DOHH2 (cell line): Measurements from ENCODE around the gene ADGRF3.
"Not testable (repeated sequence)": the region's sequence is repeated elsewhere in the genome, so short reads cannot be mapped to it uniquely, and the experiment has no call there.

Source experiments
- H3F3A ChIP-seq: fragments of 200-600 bp; sonication (generic), shearing (Covaris generic); 2 replicates; pipeline ENCODE4 v1.6.0; 2016; ENCODE audit warnings: antibody characterized with exemption, mild to moderate bottlenecking; ENCODE audit not compliant: control insufficient read depth, insufficient read depth
- H3K27ac ChIP-seq: fragments of 200-600 bp; sonication (generic); 2 replicates; pipeline ENCODE4 v1.5.1; 2014; ENCODE audit warnings: low read depth, mild to moderate bottlenecking, low read length, moderate library complexity
- H3K27me3 ChIP-seq: fragments of 200-600 bp; sonication (generic); 2 replicates; pipeline ENCODE4 v1.6.1; 2014; ENCODE audit warnings: mild to moderate bottlenecking, low read length, mixed read lengths; ENCODE audit not compliant: control insufficient read depth
- H3K36me3 ChIP-seq: fragments of 200-600 bp; sonication (generic); 2 replicates; pipeline ENCODE4 v1.6.1; 2014; ENCODE audit warnings: mild to moderate bottlenecking, low read length, moderate library complexity, mixed read lengths; ENCODE audit not compliant: control insufficient read depth
- H3K4me1 ChIP-seq: fragments of 200-600 bp; sonication (generic); 2 replicates; pipeline ENCODE4 v1.6.1; 2014; ENCODE audit warnings: mild to moderate bottlenecking, low read length, mixed read lengths; ENCODE audit not compliant: control insufficient read depth
- H3K4me2 ChIP-seq: fragments of 200-600 bp; sonication (generic); 2 replicates; pipeline ENCODE4 v1.6.0; 2014; ENCODE audit warnings: mild to moderate bottlenecking, low read length, moderate library complexity
- H3K4me3 ChIP-seq: fragments of 200-600 bp; sonication (generic); 2 replicates; pipeline ENCODE4 v1.5.1; 2014; ENCODE audit warnings: mild to moderate bottlenecking, low read length, mixed read lengths
- H3K79me2 ChIP-seq: fragments of 200-600 bp; sonication (generic); 2 replicates; pipeline ENCODE4 v1.6.1; 2014; ENCODE audit warnings: mild to moderate bottlenecking, low read length, mixed read lengths; ENCODE audit not compliant: control insufficient read depth
- H3K9me2 ChIP-seq: fragments of 200-600 bp; sonication (generic); replicated peaks from 2 replicates; pipeline ENCODE4 v1.6.1; 2014; ENCODE audit warnings: mild to moderate bottlenecking, low read length, mixed read lengths; ENCODE audit not compliant: control insufficient read depth
- H3K9me3 ChIP-seq: fragments of 200-600 bp; sonication (generic); 2 replicates; pipeline ENCODE4 v1.6.1; 2014; ENCODE audit warnings: antibody characterized with exemption, low read length, mixed read lengths; ENCODE audit not compliant: control insufficient read depth, insufficient read depth
- H4K20me1 ChIP-seq: fragments of 200-600 bp; sonication (generic); 2 replicates; pipeline ENCODE4 v1.6.0; 2014; ENCODE audit warnings: low read depth, mild to moderate bottlenecking, antibody characterized with exemption, low read length, moderate library complexity; ENCODE audit not compliant: control insufficient read depth, insufficient read depth
- CTCF ChIP-seq: fragments of 200-600 bp; sonication (generic); IDR thresholded peaks from one replicate; pipeline ENCODE4 v1.5.1; 2014; ENCODE audit warnings: antibody characterized with exemption, mild to moderate bottlenecking, low read depth, low read length; ENCODE audit not compliant: poor library complexity, severe bottlenecking
- EZH2phosphoT487 ChIP-seq: fragments of 200-600 bp; sonication (generic); IDR thresholded peaks from 2 replicates; pipeline ENCODE4 v1.6.1; 2017; ENCODE audit warnings: borderline replicate concordance, mild to moderate bottlenecking, antibody characterized with exemption, low read length, moderate library complexity, mixed read lengths

ADGRF3 gene

GRCh38 chr2:26382564-26382963, 36.0 kb upstream of the ADGRF3 start:
- no peak overlapping the region for H3K27ac ChIP-seq

GRCh38 chr2:26380281-26380680, 33.7 kb upstream of the ADGRF3 start:
- H3K27me3 ChIP-seq: no peaks in the 10 kb centered on the region
- H3K9me3 ChIP-seq: no peaks in the 10 kb centered on the region
- H3K4me3 ChIP-seq: no peak overlapping the region
- peaks cover 65% of the 10 kb centered on the region for H3K36me3 ChIP-seq
- H3F3A ChIP-seq: peaks cover 4% of the 10 kb centered on the region; the same call in 1 of the 2 replicates
- H3K9me2 ChIP-seq: no peaks in the 10 kb centered on the region
- peaks cover 2% of the 10 kb centered on the region; the same call in 1 of the 2 replicates for H3K4me1 ChIP-seq
- TF ChIP-seq EZH2phosphoT487: no peak
- no peak for TF ChIP-seq CTCF
- no peak overlapping the region for H3K4me2 ChIP-seq
- H3K79me2 ChIP-seq: no peaks in the 10 kb centered on the region
- H3K27ac ChIP-seq: no peak overlapping the region
- H4K20me1 ChIP-seq: no peaks in the 10 kb centered on the region

More at GRCh38 chr2:26382564-26382963, 36.0 kb upstream of the ADGRF3 start:
- Histone ChIP-seq H3K27me3 (no peaks in the 10 kb centered on the region), H3K4me3 (no peak overlapping the region), H3K9me2 (no peaks in the 10 kb centered on the region), H3K4me2 (no peak overlapping the region), H3K9me3 (no peaks in the 10 kb centered on the region), H3F3A (peaks cover 4% of the 10 kb centered on the region; the same call in 1 of the 2 replicates), H3K79me2 (no peaks in the 10 kb centered on the region), H4K20me1 (no peaks in the 10 kb centered on the region), H3K36me3 (peaks cover 70% of the 10 kb centered on the region), H3K4me1 (no peaks in the 10 kb centered on the region)
- no peak for TF ChIP-seq EZH2phosphoT487
- TF ChIP-seq CTCF: no peak

- H3F3A ChIP-seq: no peaks in the 10 kb centered on the region
- no peaks in the 10 kb centered on the region for H3K9me3 ChIP-seq
- H3K27me3 ChIP-seq: no peaks in the 10 kb centered on the region
- H4K20me1 ChIP-seq: no peaks in the 10 kb centered on the region
- H3K79me2 ChIP-seq: 0 out of 2 replicates have a peak, but pooled peaks cover 3% of the 10 kb centered on the region
- no peak overlapping the region for H3K27ac ChIP-seq
- H3K4me1 ChIP-seq: peaks cover 9% of the 10 kb centered on the region
- H3K9me2 ChIP-seq: no peaks in the 10 kb centered on the region
- H3K4me2 ChIP-seq: no peak overlapping the region
- no peak overlapping the region for H3K4me3 ChIP-seq
- peaks cover 73% of the 10 kb centered on the region for H3K36me3 ChIP-seq
- no peak for TF ChIP-seq EZH2phosphoT487
- TF ChIP-seq CTCF: no peak
Measured at GRCh38 chr2:26376799-26377198, 30.2 kb upstream of the ADGRF3 start.

GRCh38 chr2:26370909-26371308, 24.3 kb upstream of the ADGRF3 start:
- H3K4me3 ChIP-seq, H3K79me2 ChIP-seq, H3K27me3 ChIP-seq, H4K20me1 ChIP-seq, H3K4me2 ChIP-seq, H3K27ac ChIP-seq, H3K9me2 ChIP-seq, H3K9me3 ChIP-seq, H3K4me1 ChIP-seq, H3F3A ChIP-seq: not testable (repeated sequence)
- peaks cover 67% of the 10 kb centered on the region for H3K36me3 ChIP-seq

- not testable (repeated sequence) for H3K79me2 ChIP-seq, H3K9me3 ChIP-seq
- peaks cover 65% of the 10 kb centered on the region for H3K36me3 ChIP-seq
Measured at GRCh38 chr2:26369664-26370063, 23.1 kb upstream of the ADGRF3 start.

More at GRCh38 chr2:26369664-26370063, 23.1 kb upstream of the ADGRF3 start:
- H3K4me1 ChIP-seq, H3F3A ChIP-seq, H3K27ac ChIP-seq, H3K9me2 ChIP-seq, H3K4me2 ChIP-seq, H3K27me3 ChIP-seq, H3K4me3 ChIP-seq, H4K20me1 ChIP-seq: not testable (repeated sequence)
